Stimulated activated CD4-positive, alpha-beta T cell treated with anti-CD3 and anti-CD28 coated beads, Interleukin-2, amount 100 ng/mL, for 4 hours (primary cell): ENCODE data around the gene OR6C6.
"Not testable (repeated sequence)": the region's sequence is repeated elsewhere in the genome, so short reads cannot be mapped to it uniquely, and the experiment has no call there.

Source experiments
- DNase-seq: peaks from one replicate; pipeline ENCODE4 v3.0.0-alpha.2; 2020; ENCODE audit warnings: low read depth

Gene OR6C6

GRCh38 chr12:55296469-55296868 lies at the start of gene OR6C6:
OR6C6 (minus strand) TSS chr12:55296569; CDS start chr12:55295232, 1,337 bp downstream.
- no peak for DNase-seq

- DNase-seq: no peak
These were observed 39.6 kb upstream of the OR6C6 start for GRCh38 chr12:55336002-55336401.

GRCh38 chr12:55330446-55330845 lies 34.1 kb upstream of the OR6C6 start, which contains the start of gene OR6C3:
OR6C3 (plus strand) TSS chr12:55330746; CDS start chr12:55331701, 955 bp downstream.
- no peak for DNase-seq

- DNase-seq: not testable (repeated sequence)
These were observed 29.4 kb upstream of the OR6C6 start for GRCh38 chr12:55325801-55326200.

GRCh38 chr12:55320201-55320600 lies 23.8 kb upstream of the OR6C6 start:
- no peak for DNase-seq

GRCh38 chr12:55314043-55314442 lies 17.7 kb upstream of the OR6C6 start, which contains the start of gene OR6C1:
OR6C1 (plus strand) TSS chr12:55314343; CDS start chr12:55320600, 6,257 bp downstream.
- DNase-seq: no peak

- DNase-seq: no peak
These were observed 6.4 kb downstream of the OR6C6 start for GRCh38 chr12:55289999-55290398.

- no peak for DNase-seq
These were observed 15.4 kb downstream of the OR6C6 start for GRCh38 chr12:55280991-55281390.

GRCh38 chr12:55258303-55258702 lies 38.1 kb downstream of the OR6C6 start:
- no peak for DNase-seq

GRCh38 chr12:55256831-55257230 lies 39.5 kb downstream of the OR6C6 start:
- DNase-seq: no peak

GRCh38 chr12:55253281-55253680 lies 43.1 kb downstream of the OR6C6 start:
- no peak for DNase-seq

GRCh38 chr12:55250944-55251343 lies 45.4 kb downstream of the OR6C6 start:
- no peak for DNase-seq

GRCh38 chr12:55246159-55246558 lies 50.2 kb downstream of the OR6C6 start:
- DNase-seq: no peak

- DNase-seq: no peak
These were observed 52.1 kb downstream of the OR6C6 start, which contains the start of gene OR6C74 for GRCh38 chr12:55244309-55244708. OR6C74 (plus strand) TSS chr12:55244609; CDS start chr12:55247288, 2,679 bp downstream.
